Activated T-helper 17 cell treated with anti-CD3 and anti-CD28 coated beads, Interleukin-2, amount 50 U/mL, for 72 hours (primary cell): ENCODE results near the gene FAM241B. TPM values are rescaled to one million over a fixed set of nuclear protein-coding genes. Genes with fewer than 3 reads are reported as not detected.

Experiments
- ATAC-seq: fragments of 150-1000 bp; cut with Tn5 transposase; replicated peaks from 2 replicates; pipeline ENCODE4 v1.10.0; 2021; ENCODE audit warnings: mild to moderate bottlenecking, moderate library complexity
- H3K27ac Mint-ChIP-seq: one replicate; pipeline ENCODE4 v1.8.0; 2022; ENCODE audit warnings: mixed read lengths
- H3K27me3 Mint-ChIP-seq: one replicate; pipeline ENCODE4 v1.8.0; 2022; ENCODE audit warnings: mixed read lengths
- H3K36me3 Mint-ChIP-seq: one replicate; pipeline ENCODE4 v1.8.0; 2022; ENCODE audit warnings: low read depth, mild to moderate bottlenecking, mixed read lengths
- H3K4me1 Mint-ChIP-seq: one replicate; pipeline ENCODE4 v1.8.0; 2022; ENCODE audit warnings: mixed read lengths
- H3K4me3 Mint-ChIP-seq: one replicate; pipeline ENCODE4 v1.8.0; 2022; ENCODE audit warnings: mild to moderate bottlenecking, mixed read lengths
- H3K9me3 Mint-ChIP-seq: one replicate; pipeline ENCODE4 v1.8.0; 2022; ENCODE audit warnings: mixed read lengths
- total RNA-seq, 2 donors: library from RNA; stranded (reverse); gene quantifications; one replicate each; pipeline ENCODE4 v1.2.3, GENCODE V29; 2022

The FAM241B gene
- total RNA-seq, 2 donors from 2014 or later, result 9.4 to 16.0 TPM

- Mint-ChIP-seq H3K27me3 (peaks cover 14% of the 10 kb centered on the region), H3K36me3 (no peaks in the 10 kb centered on the region), H3K4me1 (no peaks in the 10 kb centered on the region), H3K4me3 (no peak overlapping the region), H3K9me3 (no peaks in the 10 kb centered on the region), H3K27ac (no peak overlapping the region)
- ATAC-seq, result no peak
Measured at GRCh38 chr10:69662901-69663300, 32.9 kb downstream of the FAM241B start.

GRCh38 chr10:69663369-69663947, 33.4 kb downstream of the FAM241B start:
- Mint-ChIP-seq H3K36me3 (no peaks in the 10 kb centered on the region), H3K27ac (no peak overlapping the region), H3K4me1 (no peaks in the 10 kb centered on the region), H3K9me3 (no peaks in the 10 kb centered on the region), H3K27me3 (peaks cover 12% of the 10 kb centered on the region), H3K4me3 (no peak overlapping the region)
- no peak for ATAC-seq

- peaks cover 14% of the 10 kb centered on the region for H3K27me3 Mint-ChIP-seq
- H3K36me3 Mint-ChIP-seq, result no peaks in the 10 kb centered on the region
- no peaks in the 10 kb centered on the region for H3K4me1 Mint-ChIP-seq
- H3K27ac Mint-ChIP-seq, result no peak overlapping the region
- ATAC-seq, result no peak
- H3K9me3 Mint-ChIP-seq, result no peaks in the 10 kb centered on the region
- no peak overlapping the region for H3K4me3 Mint-ChIP-seq
Measured at GRCh38 chr10:69665474-69666320, 35.6 kb downstream of the FAM241B start.

GRCh38 chr10:69666756-69667155, 36.7 kb downstream of the FAM241B start:
- no peak for ATAC-seq
- H3K4me3 Mint-ChIP-seq, result no peak overlapping the region

GRCh38 chr10:69668721-69669120, 38.7 kb downstream of the FAM241B start:
- no peak for ATAC-seq
- H3K4me3 Mint-ChIP-seq, result no peak overlapping the region

More at GRCh38 chr10:69666756-69667155, 36.7 kb downstream of the FAM241B start:
- no peaks in the 10 kb centered on the region for H3K4me1 Mint-ChIP-seq
- H3K9me3 Mint-ChIP-seq, result no peaks in the 10 kb centered on the region
- H3K27ac Mint-ChIP-seq, result no peak overlapping the region
- peaks cover 16% of the 10 kb centered on the region for H3K27me3 Mint-ChIP-seq
- no peaks in the 10 kb centered on the region for H3K36me3 Mint-ChIP-seq

GRCh38 chr10:69669409-69669808, 39.4 kb downstream of the FAM241B start:
- Mint-ChIP-seq H3K27ac (no peak overlapping the region), H3K27me3 (peaks cover 16% of the 10 kb centered on the region), H3K9me3 (no peaks in the 10 kb centered on the region)

More at GRCh38 chr10:69668721-69669120, 38.7 kb downstream of the FAM241B start:
- no peaks in the 10 kb centered on the region for H3K36me3 Mint-ChIP-seq
- no peaks in the 10 kb centered on the region for H3K4me1 Mint-ChIP-seq
- H3K9me3 Mint-ChIP-seq, result no peaks in the 10 kb centered on the region
- peaks cover 16% of the 10 kb centered on the region for H3K27me3 Mint-ChIP-seq
- no peak overlapping the region for H3K27ac Mint-ChIP-seq

GRCh38 chr10:69673521-69673920, 43.5 kb downstream of the FAM241B start:
- Mint-ChIP-seq H3K4me1 (no peaks in the 10 kb centered on the region), H3K27ac (no peak overlapping the region), H3K27me3 (peaks cover 23% of the 10 kb centered on the region), H3K9me3 (no peaks in the 10 kb centered on the region), H3K36me3 (no peaks in the 10 kb centered on the region), H3K4me3 (no peak overlapping the region)
- ATAC-seq, result no peak

More at GRCh38 chr10:69669409-69669808, 39.4 kb downstream of the FAM241B start:
- H3K36me3 Mint-ChIP-seq, result no peaks in the 10 kb centered on the region
- no peak for ATAC-seq
- H3K4me3 Mint-ChIP-seq, result no peak overlapping the region
- no peaks in the 10 kb centered on the region for H3K4me1 Mint-ChIP-seq

- Mint-ChIP-seq H3K36me3 (no peaks in the 10 kb centered on the region), H3K4me1 (no peaks in the 10 kb centered on the region), H3K9me3 (no peaks in the 10 kb centered on the region), H3K27ac (no peak overlapping the region), H3K4me3 (no peak overlapping the region), H3K27me3 (peaks cover 21% of the 10 kb centered on the region)
- no peak for ATAC-seq
Measured at GRCh38 chr10:69674786-69675185, 44.7 kb downstream of the FAM241B start.

GRCh38 chr10:69676301-69676700, 46.3 kb downstream of the FAM241B start:
- Mint-ChIP-seq H3K4me1 (no peaks in the 10 kb centered on the region), H3K27me3 (peaks cover 22% of the 10 kb centered on the region), H3K4me3 (no peak overlapping the region), H3K27ac (no peak overlapping the region), H3K36me3 (no peaks in the 10 kb centered on the region), H3K9me3 (no peaks in the 10 kb centered on the region)
- ATAC-seq, result no peak

- peaks cover 22% of the 10 kb centered on the region for H3K27me3 Mint-ChIP-seq
- ATAC-seq, result no peak
- H3K27ac Mint-ChIP-seq, result no peak overlapping the region
- H3K9me3 Mint-ChIP-seq, result no peaks in the 10 kb centered on the region
- H3K4me3 Mint-ChIP-seq, result no peak overlapping the region
- no peaks in the 10 kb centered on the region for H3K4me1 Mint-ChIP-seq
- no peaks in the 10 kb centered on the region for H3K36me3 Mint-ChIP-seq
Measured at GRCh38 chr10:69677985-69678654, 48.1 kb downstream of the FAM241B start.

GRCh38 chr10:69679736-69680135, 49.7 kb downstream of the FAM241B start:
- no peak overlapping the region for H3K4me3 Mint-ChIP-seq
- H3K27me3 Mint-ChIP-seq, result peaks cover 22% of the 10 kb centered on the region
- no peaks in the 10 kb centered on the region for H3K36me3 Mint-ChIP-seq
- H3K9me3 Mint-ChIP-seq, result no peaks in the 10 kb centered on the region
- H3K27ac Mint-ChIP-seq, result no peak overlapping the region
- ATAC-seq, result no peak
- no peaks in the 10 kb centered on the region for H3K4me1 Mint-ChIP-seq

GRCh38 chr10:69680610-69681009, 50.6 kb downstream of the FAM241B start:
- Mint-ChIP-seq H3K4me3 (no peak overlapping the region), H3K36me3 (no peaks in the 10 kb centered on the region), H3K27ac (no peak overlapping the region), H3K9me3 (no peaks in the 10 kb centered on the region), H3K27me3 (peaks cover 22% of the 10 kb centered on the region), H3K4me1 (no peaks in the 10 kb centered on the region)
- no peak for ATAC-seq

- no peaks in the 10 kb centered on the region for H3K36me3 Mint-ChIP-seq
- no peak overlapping the region for H3K27ac Mint-ChIP-seq
- peaks cover 19% of the 10 kb centered on the region for H3K27me3 Mint-ChIP-seq
- H3K4me3 Mint-ChIP-seq, result no peak overlapping the region
- ATAC-seq, result no peak
- no peaks in the 10 kb centered on the region for H3K4me1 Mint-ChIP-seq
- H3K9me3 Mint-ChIP-seq, result no peaks in the 10 kb centered on the region
Measured at GRCh38 chr10:69681436-69681835, 51.4 kb downstream of the FAM241B start.

GRCh38 chr10:69682955-69683474, 53.0 kb downstream of the FAM241B start:
- no peak for ATAC-seq
- H3K4me1 Mint-ChIP-seq, result no peaks in the 10 kb centered on the region

More at GRCh38 chr10:69682955-69683474, 53.0 kb downstream of the FAM241B start:
- Mint-ChIP-seq H3K4me3 (no peak overlapping the region), H3K9me3 (no peaks in the 10 kb centered on the region), H3K36me3 (no peaks in the 10 kb centered on the region), H3K27me3 (peaks cover 12% of the 10 kb centered on the region), H3K27ac (no peak overlapping the region)
